GM18909 (cell line): ENCODE measurements around the gene SCAI.
A peak's percentile ranks its signal among the peaks of the same experiment; 100 is the strongest.
"Not testable (repeated sequence)": the region's sequence is repeated elsewhere in the genome, so short reads cannot be mapped to it uniquely, and the experiment has no call there.

ENCODE experiments used
- ATAC-seq: cut with Tn5 transposase; IDR thresholded peaks from one replicate; pipeline ENCODE4 v1.9.1; 2021; ENCODE audit warnings: mild to moderate bottlenecking; ENCODE audit not compliant: unreplicated experiment, poor library complexity

The SCAI gene

GRCh38 chr9:125143377-125144090 lies at the start of gene SCAI:
Gene SCAI (minus strand): TSS chr9:125143528. CDS start chr9:125143437, 91 bp downstream.
- ATAC-seq: peak; percentile 99

GRCh38 chr9:125190361-125190801 lies 47.1 kb upstream of the SCAI start:
- ATAC-seq: no peak

GRCh38 chr9:125189361-125190289 lies 46.3 kb upstream of the SCAI start, which contains the start of gene PPP6C:
Gene PPP6C (minus strand): TSS chr9:125189803. CDS start chr9:125189718, 85 bp downstream.
- peak; percentile 97 for ATAC-seq

GRCh38 chr9:125189011-125189360 lies 45.7 kb upstream of the SCAI start:
- peak; percentile 21 for ATAC-seq

- ATAC-seq: no peak
These were observed 40.2 kb upstream of the SCAI start for GRCh38 chr9:125183561-125183960.

- no peak for ATAC-seq
These were observed 39.7 kb upstream of the SCAI start for GRCh38 chr9:125183054-125183453.

GRCh38 chr9:125181756-125182155 lies 38.4 kb upstream of the SCAI start:
- ATAC-seq: not testable (repeated sequence)

GRCh38 chr9:125180876-125181275 lies 37.5 kb upstream of the SCAI start:
- no peak for ATAC-seq

GRCh38 chr9:125179776-125180175 lies 36.4 kb upstream of the SCAI start:
- ATAC-seq: not testable (repeated sequence)

GRCh38 chr9:125177888-125178287 lies 34.6 kb upstream of the SCAI start:
- no peak for ATAC-seq

GRCh38 chr9:125176636-125177035 lies 33.3 kb upstream of the SCAI start:
- no peak for ATAC-seq

GRCh38 chr9:125172031-125172755 lies 28.9 kb upstream of the SCAI start:
- ATAC-seq: no peak

- no peak for ATAC-seq
These were observed 26.6 kb upstream of the SCAI start for GRCh38 chr9:125169895-125170294.

GRCh38 chr9:125166762-125167161 lies 23.4 kb upstream of the SCAI start:
- no peak for ATAC-seq

- ATAC-seq: not testable (repeated sequence)
These were observed 19.6 kb upstream of the SCAI start for GRCh38 chr9:125162891-125163290.

GRCh38 chr9:125161284-125161918 lies 18.1 kb upstream of the SCAI start:
- ATAC-seq: no peak

GRCh38 chr9:125160750-125161149 lies 17.4 kb upstream of the SCAI start:
- ATAC-seq: no peak

GRCh38 chr9:125156551-125156950 lies 13.2 kb upstream of the SCAI start:
- no peak for ATAC-seq

- ATAC-seq: no peak
These were observed 10.5 kb upstream of the SCAI start for GRCh38 chr9:125153712-125154367.

GRCh38 chr9:125151730-125152129 lies 8.4 kb upstream of the SCAI start:
- ATAC-seq: no peak
